ENCODE results near the gene TUFT1. TPM values are rescaled to one million over a fixed set of nuclear protein-coding genes. Genes with fewer than 3 reads are reported as not detected.

The TUFT1 gene
- total and polyA plus RNA-seq, 2 of the 13 experiments (the other 11 are each of a cell fraction or from before 2014, with no cell fraction given), result 6.4 to 7.3 TPM

DNA sequence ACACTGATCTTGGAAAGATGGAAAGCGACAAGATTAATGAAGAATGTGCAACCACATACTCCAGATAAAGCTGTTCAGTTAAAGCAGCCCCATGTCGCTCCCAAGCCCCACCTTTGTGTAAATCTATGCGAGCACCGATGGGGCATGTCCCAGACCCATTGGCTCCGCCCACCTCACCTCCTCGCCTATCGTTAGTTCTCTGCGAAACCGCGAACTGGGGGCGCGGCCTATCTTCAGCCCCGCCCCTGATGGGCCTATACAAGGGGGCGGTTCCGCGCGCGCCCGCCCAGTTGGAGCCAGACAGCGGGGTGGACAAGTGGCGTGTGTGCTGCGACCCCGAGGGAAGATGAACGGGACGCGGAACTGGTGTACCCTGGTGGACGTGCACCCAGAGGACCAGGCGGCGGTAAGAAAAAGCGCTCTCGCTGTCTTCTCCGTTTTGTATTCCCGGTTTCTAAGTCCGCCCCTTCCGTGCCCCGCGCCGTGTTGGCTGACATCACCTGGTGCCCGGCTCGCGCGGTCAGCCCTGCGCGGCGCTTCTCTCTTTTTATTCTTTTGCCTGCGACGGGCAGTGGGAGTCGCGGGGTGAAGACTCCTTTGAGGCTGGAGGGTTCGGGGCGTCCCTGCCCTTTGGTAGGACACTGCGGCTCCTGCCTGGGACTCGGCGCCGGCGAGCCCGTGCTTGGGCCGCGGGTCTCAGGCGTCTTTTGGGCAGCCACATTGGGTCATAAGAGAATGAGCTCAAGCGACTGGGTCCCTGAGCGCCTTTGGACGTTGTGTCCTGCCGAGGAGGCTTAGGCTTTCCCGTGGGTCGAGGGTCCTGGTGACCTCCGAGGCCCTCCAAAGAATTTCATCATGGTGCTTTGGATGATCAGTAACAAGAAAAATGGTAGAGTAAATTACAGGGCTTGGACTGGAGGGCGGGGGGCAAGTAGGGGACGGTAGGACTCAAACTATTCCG, at the start of gene TUFT1 (continued):
- TF ChIP-seq, protein P1, sequence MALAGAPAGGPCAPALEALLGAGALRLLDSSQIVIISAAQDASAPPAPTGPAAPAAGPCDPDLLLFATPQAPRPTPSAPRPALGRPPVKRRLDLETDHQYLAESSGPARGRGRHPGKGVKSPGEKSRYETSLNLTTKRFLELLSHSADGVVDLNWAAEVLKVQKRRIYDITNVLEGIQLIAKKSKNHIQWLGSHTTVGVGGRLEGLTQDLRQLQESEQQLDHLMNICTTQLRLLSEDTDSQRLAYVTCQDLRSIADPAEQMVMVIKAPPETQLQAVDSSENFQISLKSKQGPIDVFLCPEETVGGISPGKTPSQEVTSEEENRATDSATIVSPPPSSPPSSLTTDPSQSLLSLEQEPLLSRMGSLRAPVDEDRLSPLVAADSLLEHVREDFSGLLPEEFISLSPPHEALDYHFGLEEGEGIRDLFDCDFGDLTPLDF (CRISPR knock-in tag; IDR thresholded peaks at IDR 0.05), result peak; percentile 74
- TF ChIP-seq CBFB (CRISPR knock-in tag; IDR thresholded peaks at IDR 0.05), result peak; percentile 50
- TF ChIP-seq ZNF709 (CRISPR knock-in tag; IDR thresholded peaks at IDR 0.05), result peak; percentile 51
- no peak for TF ChIP-seq TBL1XR1 (IDR thresholded peaks at IDR 0.05; ENCODE audit: borderline replicate concordance, low read length, partially characterized antibody)
- TF ChIP-seq CCDC6 (CRISPR knock-in tag; IDR thresholded peaks at IDR 0.05), result peak; percentile 77; the same call in 1 of the 2 replicates
- peak; percentile 40; the same call in 1 of the 2 replicates for TF ChIP-seq NFYB (CRISPR knock-in tag; IDR thresholded peaks at IDR 0.05)
- TF ChIP-seq, protein P2, sequence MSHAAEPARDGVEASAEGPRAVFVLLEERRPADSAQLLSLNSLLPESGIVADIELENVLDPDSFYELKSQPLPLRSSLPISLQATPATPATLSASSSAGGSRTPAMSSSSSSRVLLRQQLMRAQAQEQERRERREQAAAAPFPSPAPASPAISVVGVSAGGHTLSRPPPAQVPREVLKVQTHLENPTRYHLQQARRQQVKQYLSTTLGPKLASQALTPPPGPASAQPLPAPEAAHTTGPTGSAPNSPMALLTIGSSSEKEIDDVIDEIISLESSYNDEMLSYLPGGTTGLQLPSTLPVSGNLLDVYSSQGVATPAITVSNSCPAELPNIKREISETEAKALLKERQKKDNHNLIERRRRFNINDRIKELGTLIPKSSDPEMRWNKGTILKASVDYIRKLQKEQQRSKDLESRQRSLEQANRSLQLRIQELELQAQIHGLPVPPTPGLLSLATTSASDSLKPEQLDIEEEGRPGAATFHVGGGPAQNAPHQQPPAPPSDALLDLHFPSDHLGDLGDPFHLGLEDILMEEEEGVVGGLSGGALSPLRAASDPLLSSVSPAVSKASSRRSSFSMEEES (CRISPR knock-in tag; IDR thresholded peaks at IDR 0.05), result no peak
- 0 out of 2 replicates have a peak, but pooled peaks have one; percentile 26 for TF ChIP-seq KLF6 (CRISPR knock-in tag; IDR thresholded peaks at IDR 0.05)
- no peak for TF ChIP-seq MTF1 (CRISPR knock-in tag; IDR thresholded peaks at IDR 0.05)
- no peak for TF ChIP-seq ZNF615 (CRISPR knock-in tag; IDR thresholded peaks at IDR 0.05; ENCODE audit: borderline replicate concordance)
- TF ChIP-seq MAF1 (CRISPR knock-in tag; IDR thresholded peaks at IDR 0.05; ENCODE audit: borderline replicate concordance), result peak; percentile 35; the same call in 1 of the 2 replicates
- TF ChIP-seq SMARCE1 (IDR thresholded peaks at IDR 0.05; ENCODE audit: borderline replicate concordance), result no peak
- TF ChIP-seq, protein P3, sequence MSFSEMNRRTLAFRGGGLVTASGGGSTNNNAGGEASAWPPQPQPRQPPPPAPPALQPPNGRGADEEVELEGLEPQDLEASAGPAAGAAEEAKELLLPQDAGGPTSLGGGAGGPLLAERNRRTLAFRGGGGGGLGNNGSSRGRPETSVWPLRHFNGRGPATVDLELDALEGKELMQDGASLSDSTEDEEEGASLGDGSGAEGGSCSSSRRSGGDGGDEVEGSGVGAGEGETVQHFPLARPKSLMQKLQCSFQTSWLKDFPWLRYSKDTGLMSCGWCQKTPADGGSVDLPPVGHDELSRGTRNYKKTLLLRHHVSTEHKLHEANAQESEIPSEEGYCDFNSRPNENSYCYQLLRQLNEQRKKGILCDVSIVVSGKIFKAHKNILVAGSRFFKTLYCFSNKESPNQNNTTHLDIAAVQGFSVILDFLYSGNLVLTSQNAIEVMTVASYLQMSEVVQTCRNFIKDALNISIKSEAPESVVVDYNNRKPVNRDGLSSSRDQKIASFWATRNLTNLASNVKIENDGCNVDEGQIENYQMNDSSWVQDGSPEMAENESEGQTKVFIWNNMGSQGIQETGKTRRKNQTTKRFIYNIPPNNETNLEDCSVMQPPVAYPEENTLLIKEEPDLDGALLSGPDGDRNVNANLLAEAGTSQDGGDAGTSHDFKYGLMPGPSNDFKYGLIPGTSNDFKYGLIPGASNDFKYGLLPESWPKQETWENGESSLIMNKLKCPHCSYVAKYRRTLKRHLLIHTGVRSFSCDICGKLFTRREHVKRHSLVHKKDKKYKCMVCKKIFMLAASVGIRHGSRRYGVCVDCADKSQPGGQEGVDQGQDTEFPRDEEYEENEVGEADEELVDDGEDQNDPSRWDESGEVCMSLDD (CRISPR knock-in tag; IDR thresholded peaks at IDR 0.05; ENCODE audit: borderline replicate concordance), result no peak
- TF ChIP-seq SMAD3 (CRISPR knock-in tag; IDR thresholded peaks at IDR 0.05), result peak; percentile 53; the same call in 1 of the 2 replicates
- TF ChIP-seq ZNF292 (CRISPR knock-in tag; IDR thresholded peaks at IDR 0.05; ENCODE audit: borderline replicate concordance, low read depth), result no peak
- peak; percentile 30; the same call in 1 of the 2 replicates for TF ChIP-seq ZNF589 (CRISPR knock-in tag; conservative IDR thresholded peaks at IDR 0.05)
- TF ChIP-seq TBP (CRISPR knock-in tag; IDR thresholded peaks at IDR 0.05), result 0 out of 2 replicates have a peak, but pooled peaks have one; percentile 56
- TF ChIP-seq SP5 (CRISPR knock-in tag; IDR thresholded peaks at IDR 0.05; ENCODE audit: borderline replicate concordance, low read depth), result peak; percentile 70
- peak; percentile 78 for TF ChIP-seq YEATS4 (CRISPR knock-in tag; IDR thresholded peaks at IDR 0.05; ENCODE audit: borderline replicate concordance)
- TF ChIP-seq XRCC5 (optimal IDR thresholded peaks at IDR 0.05; ENCODE audit: low read length), result peak; percentile 72
- no peak for TF ChIP-seq TCF12 (IDR thresholded peaks at IDR 0.05)
- TF ChIP-seq TCF12 (CRISPR knock-in tag; IDR thresholded peaks at IDR 0.05), result 0 out of 2 replicates have a peak, but pooled peaks have one; percentile 48
- TF ChIP-seq ZNF274 (CRISPR knock-in tag; IDR thresholded peaks at IDR 0.05), result 0 out of 2 replicates have a peak, but pooled peaks have one; percentile 25
